SK-N-SH treated with all-trans-retinoic acid at 6 μM for 48 hours (cell line): ENCODE measurements around the gene TREML2.

Source experiments
- ATAC-seq: fragments of 200-7000 bp; cut with Tn5 transposase; 3 replicates; pipeline ENCODE4 v1.9.1; 2020; ENCODE audit warnings: mild to moderate bottlenecking, moderate library complexity
- ARNTL ChIP-seq: fragments of 450-650 bp; formaldehyde crosslinking; IDR thresholded peaks from 2 replicates; pipeline ENCODE4 v1.5.0; 2020; ENCODE audit warnings: low read depth, mild to moderate bottlenecking, moderate library complexity, borderline replicate concordance
- BACH2 ChIP-seq: fragments of 250-450 bp; sonication (Bioruptor Pico); IDR thresholded peaks from 2 replicates; pipeline ENCODE4 v1.9.0; 2021; ENCODE audit warnings: mild to moderate bottlenecking, borderline replicate concordance
- CSDC2 ChIP-seq: fragments of 250-450 bp; sonication (Bioruptor Pico); IDR thresholded peaks from 2 replicates; pipeline ENCODE4 v1.5.0; 2020; ENCODE audit warnings: mild to moderate bottlenecking, moderate library complexity
- CSRNP3 ChIP-seq: fragments of 250-450 bp; sonication (Bioruptor Pico); IDR thresholded peaks from 2 replicates; pipeline ENCODE4 v1.5.1; 2021; ENCODE audit warnings: mild to moderate bottlenecking, moderate library complexity
- ESRRG ChIP-seq: fragments of 250-450 bp; sonication (Bioruptor Pico); IDR thresholded peaks from 2 replicates; pipeline ENCODE4 v1.6.1; 2021; ENCODE audit warnings: mild to moderate bottlenecking
- GLIS3 ChIP-seq: fragments of 250-450 bp; sonication (Bioruptor Pico); IDR thresholded peaks from 2 replicates; pipeline ENCODE4 v1.5.0; 2020; ENCODE audit warnings: mild to moderate bottlenecking, moderate library complexity
- ISL1 ChIP-seq: fragments of 250-450 bp; sonication (Bioruptor Pico); IDR thresholded peaks from 2 replicates; pipeline ENCODE4 v2.1.2; 2022; ENCODE audit warnings: mild to moderate bottlenecking, moderate library complexity
- OSR1 ChIP-seq: fragments of 250-450 bp; sonication (Bioruptor Pico); IDR thresholded peaks from 2 replicates; pipeline ENCODE4 v1.8.0; 2022; ENCODE audit warnings: moderate library complexity, mild to moderate bottlenecking, inconsistent platforms
- PATZ1 ChIP-seq: fragments of 250-450 bp; sonication (Bioruptor Pico); IDR thresholded peaks from 2 replicates; pipeline ENCODE4 v1.8.0; 2020; ENCODE audit warnings: mild to moderate bottlenecking, moderate library complexity, borderline replicate concordance
- POU6F1 ChIP-seq: fragments of 250-450 bp; sonication (Bioruptor Pico); IDR thresholded peaks from 2 replicates; pipeline ENCODE4 v1.8.0; 2021; ENCODE audit warnings: low read depth, mild to moderate bottlenecking, moderate library complexity, borderline replicate concordance
- PPARA ChIP-seq: fragments of 250-450 bp; sonication (Bioruptor Pico); IDR thresholded peaks from 2 replicates; pipeline ENCODE4 v1.5.0; 2020; ENCODE audit warnings: mild to moderate bottlenecking, borderline replicate concordance
- RARB ChIP-seq: fragments of 250-450 bp; sonication (Bioruptor Pico); IDR thresholded peaks from 2 replicates; pipeline ENCODE4 v1.8.0; 2021; ENCODE audit warnings: mild to moderate bottlenecking, moderate library complexity
- SNAI2 ChIP-seq: fragments of 250-450 bp; sonication (Bioruptor Pico); IDR thresholded peaks from 2 replicates; pipeline ENCODE4 v1.5.0; 2020; ENCODE audit warnings: mild to moderate bottlenecking, moderate library complexity
- TCF4 ChIP-seq: fragments of 250-450 bp; sonication (Bioruptor Pico); IDR thresholded peaks from 2 replicates; pipeline ENCODE4 v1.8.0; 2021; ENCODE audit warnings: mild to moderate bottlenecking, moderate library complexity, borderline replicate concordance
- TOX ChIP-seq: fragments of 250-450 bp; sonication (Bioruptor Pico); IDR thresholded peaks from 2 replicates; pipeline ENCODE4 v1.8.0; 2021; ENCODE audit warnings: mild to moderate bottlenecking, moderate library complexity, borderline replicate concordance
- TSHZ2 ChIP-seq: fragments of 250-450 bp; sonication (Bioruptor Pico); IDR thresholded peaks from 2 replicates; pipeline ENCODE4 v1.5.0; 2020; ENCODE audit warnings: mild to moderate bottlenecking, moderate library complexity
- ZC3H10 ChIP-seq: fragments of 250-450 bp; sonication (Bioruptor Pico); IDR thresholded peaks from 2 replicates; pipeline ENCODE4 v1.5.1; 2021; ENCODE audit warnings: mild to moderate bottlenecking, moderate library complexity
- ZFP3 ChIP-seq: fragments of 250-450 bp; sonication (Bioruptor Pico); IDR thresholded peaks from 2 replicates; pipeline ENCODE4 v1.5.0; 2020; ENCODE audit warnings: mild to moderate bottlenecking, moderate library complexity
- ZFP30 ChIP-seq: fragments of 450-650 bp; formaldehyde crosslinking; IDR thresholded peaks from 2 replicates; pipeline ENCODE4 v1.5.0; 2022; ENCODE audit warnings: mild to moderate bottlenecking, moderate library complexity
- ZNF70 ChIP-seq: fragments of 450-650 bp; formaldehyde crosslinking; IDR thresholded peaks from 2 replicates; pipeline ENCODE4 v1.5.0; 2020; ENCODE audit warnings: mild to moderate bottlenecking, moderate library complexity
- ZNF8 ChIP-seq: fragments of 450-650 bp; formaldehyde crosslinking; IDR thresholded peaks from 2 replicates; pipeline ENCODE4 v1.5.0; 2020; ENCODE audit warnings: mild to moderate bottlenecking, moderate library complexity

TREML2 gene

GRCh38 chr6:41161380-41161779, 39.6 kb downstream of the TREML2 start:
- no peak for TF ChIP-seq ZFP3 (CRISPR knock-in tag)
- no peak for TF ChIP-seq ESRRG (CRISPR knock-in tag)
- no peak for TF ChIP-seq GLIS3 (CRISPR knock-in tag)
- no peak for TF ChIP-seq TSHZ2 (CRISPR knock-in tag)
- TF ChIP-seq TCF4 = no peak
- TF ChIP-seq BACH2 (CRISPR knock-in tag) = no peak
- ATAC-seq = no peak

- TF ChIP-seq CSDC2 (CRISPR knock-in tag) (no peak), TSHZ2 (CRISPR knock-in tag) (no peak), ARNTL (CRISPR knock-in tag) (no peak), PPARA (CRISPR knock-in tag) (no peak), GLIS3 (CRISPR knock-in tag) (no peak), BACH2 (CRISPR knock-in tag) (no peak), OSR1 (CRISPR knock-in tag) (no peak), CSRNP3 (CRISPR knock-in tag) (no peak), ISL1 (CRISPR knock-in tag) (no peak), ZNF8 (CRISPR knock-in tag) (no peak), ZNF70 (CRISPR knock-in tag) (no peak), TCF4 (no peak), ZC3H10 (no peak), PATZ1 (CRISPR knock-in tag) (no peak), RARB (CRISPR knock-in tag) (no peak), ZFP30 (no peak), TOX (CRISPR knock-in tag) (no peak), ZFP3 (CRISPR knock-in tag) (no peak), SNAI2 (no peak), POU6F1 (CRISPR knock-in tag) (no peak)
- no peak for ATAC-seq
Measured at GRCh38 chr6:41160933-41161332, 40.0 kb downstream of the TREML2 start.
